H9 (cell line): ENCODE results near the gene FBRSL1. TPM values are rescaled to one million over a fixed set of nuclear protein-coding genes. Genes with fewer than 3 reads are reported as not detected.
A peak's percentile ranks its signal among the peaks of the same experiment; 100 is the strongest.

Source experiments
- DNase-seq: peaks from one replicate; pipeline ENCODE4 v3.0.0-alpha.2; 2017
- H2AFZ ChIP-seq: one replicate; pipeline ENCODE4 v1.6.1; 2013; ENCODE audit warnings: mild to moderate bottlenecking, low read length, control low read depth, moderate library complexity
- H2AK5ac ChIP-seq: 2 replicates; pipeline ENCODE4 v1.6.1; 2013; ENCODE audit warnings: low read length, control low read depth, mixed read lengths; ENCODE audit not compliant: insufficient read length
- H2BK120ac ChIP-seq: one replicate; pipeline ENCODE4 v1.6.1; 2013; ENCODE audit warnings: low read depth, mild to moderate bottlenecking, low read length, control low read depth, inconsistent platforms; ENCODE audit not compliant: poor library complexity, severe bottlenecking
- H2BK12ac ChIP-seq: 2 replicates; pipeline ENCODE4 v1.6.1; 2013; ENCODE audit warnings: low read length, control low read depth, mixed read lengths, low read depth; ENCODE audit not compliant: insufficient read length
- H2BK15ac ChIP-seq: 2 replicates; pipeline ENCODE4 v1.6.1; 2013; ENCODE audit warnings: low read depth, low read length, control low read depth
- H2BK20ac ChIP-seq: one replicate; pipeline ENCODE4 v1.6.1; 2013; ENCODE audit warnings: low read depth, mild to moderate bottlenecking, low read length, control low read depth, inconsistent platforms; ENCODE audit not compliant: poor library complexity, severe bottlenecking
- H2BK5ac ChIP-seq: 2 replicates; pipeline ENCODE4 v1.6.1; 2013; ENCODE audit warnings: low read length, control low read depth, mixed read lengths; ENCODE audit not compliant: insufficient read length
- H3K14ac ChIP-seq: 2 replicates; pipeline ENCODE4 v1.6.1; 2013; ENCODE audit warnings: low read length, control low read depth; ENCODE audit not compliant: insufficient read depth
- H3K18ac ChIP-seq: 2 replicates; pipeline ENCODE4 v1.6.1; 2013; ENCODE audit warnings: low read depth, mild to moderate bottlenecking, mixed read lengths, low read length, control low read depth; ENCODE audit not compliant: insufficient read length
- H3K23ac ChIP-seq: 2 replicates; pipeline ENCODE4 v1.6.1; 2013; ENCODE audit warnings: low read length, control low read depth, mixed read lengths, low read depth; ENCODE audit not compliant: insufficient read length
- H3K23me2 ChIP-seq: 2 replicates; pipeline ENCODE4 v1.6.1; 2013; ENCODE audit warnings: low read depth, mild to moderate bottlenecking, mixed read lengths, low read length, control low read depth; ENCODE audit not compliant: insufficient read length, poor library complexity, severe bottlenecking
- H3K27ac ChIP-seq: 2 replicates; pipeline ENCODE4 v1.5.1; 2013; ENCODE audit warnings: low read length, control low read depth, mixed read lengths, low read depth; ENCODE audit not compliant: insufficient read length
- H3K27me3 ChIP-seq: 2 replicates; pipeline ENCODE4 v1.6.1; 2013; ENCODE audit warnings: low read length, control low read depth, inconsistent platforms; ENCODE audit not compliant: insufficient read depth
- H3K4ac ChIP-seq: 2 replicates; pipeline ENCODE4 v1.6.1; 2013; ENCODE audit warnings: low read depth, mild to moderate bottlenecking, control low read depth, inconsistent platforms, low read length, moderate library complexity
- H3K4me1 ChIP-seq: 2 replicates; pipeline ENCODE4 v1.6.1; 2013; ENCODE audit warnings: low read length, control low read depth, inconsistent platforms; ENCODE audit not compliant: insufficient read depth
- H3K4me2 ChIP-seq: 2 replicates; pipeline ENCODE4 v1.6.1; 2013; ENCODE audit warnings: low read length, control low read depth, mixed read lengths; ENCODE audit not compliant: insufficient read length, insufficient read depth
- H3K56ac ChIP-seq: 2 replicates; pipeline ENCODE4 v1.6.1; 2013; ENCODE audit warnings: low read depth, mild to moderate bottlenecking, mixed read lengths, low read length, control low read depth; ENCODE audit not compliant: insufficient read length
- H3K79me1 ChIP-seq: 2 replicates; pipeline ENCODE4 v1.6.1; 2013; ENCODE audit warnings: low read depth, mild to moderate bottlenecking, moderate library complexity, low read length, control low read depth, inconsistent platforms; ENCODE audit not compliant: insufficient read depth, poor library complexity, severe bottlenecking
- H3K79me2 ChIP-seq: 2 replicates; pipeline ENCODE4 v1.6.1; 2013; ENCODE audit warnings: low read length, control low read depth, inconsistent platforms; ENCODE audit not compliant: insufficient read depth
- H3K9ac ChIP-seq: 2 replicates; pipeline ENCODE4 v1.6.1; 2013; ENCODE audit warnings: low read length, control low read depth, mixed read lengths; ENCODE audit not compliant: insufficient read length; ENCODE audit errors: extremely low read depth
- H3K9me3 ChIP-seq: one replicate; pipeline ENCODE4 v1.6.1; 2013; ENCODE audit warnings: low read depth, low read length, inconsistent platforms; ENCODE audit not compliant: control insufficient read depth
- H3T11ph ChIP-seq: one replicate; pipeline ENCODE4 v1.6.1; 2013; ENCODE audit warnings: mild to moderate bottlenecking, low read length, control low read depth, inconsistent platforms
- H4K20me1 ChIP-seq: one replicate; pipeline ENCODE4 v1.6.1; 2013; ENCODE audit not compliant: control insufficient read depth, insufficient read length, insufficient read depth
- H4K5ac ChIP-seq: 2 replicates; pipeline ENCODE4 v1.6.1; 2013; ENCODE audit warnings: low read depth, mild to moderate bottlenecking, mixed read lengths, low read length, control low read depth; ENCODE audit not compliant: insufficient read length
- H4K8ac ChIP-seq: replicated peaks from 2 replicates; pipeline ENCODE4 v1.6.1; 2013; ENCODE audit warnings: low read length, control low read depth, mixed read lengths, low read depth; ENCODE audit not compliant: insufficient read length
- H4K91ac ChIP-seq: 2 replicates; pipeline ENCODE4 v1.6.1; 2013; ENCODE audit warnings: low read depth, mild to moderate bottlenecking, moderate library complexity, mixed read lengths, low read length, control low read depth; ENCODE audit not compliant: insufficient read length
- H3K27ac Mint-ChIP-seq, 3 experiments: 2 replicates in 2 of 3; 3 replicates in 1 of 3; pipeline ENCODE4 v1.8.0; 2020 to 2021; ENCODE audit warnings: mixed read lengths in 3 of 3, mild to moderate bottlenecking in 1 of 3, moderate library complexity in 1 of 3
- H3K27me3 Mint-ChIP-seq: 2 replicates; pipeline ENCODE4 v1.8.0; 2021; ENCODE audit warnings: low read depth, mild to moderate bottlenecking, moderate library complexity, mixed read lengths
- H3K36me3 Mint-ChIP-seq, 3 experiments: 2 replicates in 2 of 3; 3 replicates in 1 of 3; pipeline ENCODE4 v1.8.0; 2020 to 2021; ENCODE audit warnings: low read depth in 3 of 3, mixed read lengths in 3 of 3; ENCODE audit not compliant: insufficient read depth in 1 of 3
- H3K4me1 Mint-ChIP-seq, 2 experiments: 2 replicates each; pipeline ENCODE4 v1.8.0; 2020; ENCODE audit warnings: mixed read lengths in 2 of 2
- H3K4me3 Mint-ChIP-seq, 2 experiments: 2 replicates in 1 of 2; 3 replicates in 1 of 2; pipeline ENCODE4 v1.8.0; 2020 to 2021; ENCODE audit warnings: mild to moderate bottlenecking in 2 of 2, mixed read lengths in 2 of 2, moderate library complexity in 1 of 2
- H3K9me3 Mint-ChIP-seq, 2 experiments: 2 replicates in 1 of 2; 3 replicates in 1 of 2; pipeline ENCODE4 v1.8.0; 2020; ENCODE audit warnings: mild to moderate bottlenecking in 2 of 2, mixed read lengths in 2 of 2, moderate library complexity in 1 of 2
- CTCF ChIP-seq: fragments of 200-600 bp; sonication (generic); conservative IDR thresholded peaks from 3 replicates; pipeline ENCODE4 v1.8.0; 2021; ENCODE audit warnings: antibody characterized with exemption, mild to moderate bottlenecking
- WGBS: extraction: QIAGEN DNeasy Blood & Tissue Kit; methylation state at CpG from one replicate; pipeline ENCODE4 v1.1.7; 2013; ENCODE audit warnings: missing lambda C conversion rate, low lambda C conversion rate, mixed read lengths; ENCODE audit not compliant: insufficient read length; ENCODE audit errors: extremely low coverage; 5-methylcytosine and 5-hydroxymethylcytosine counted together
- total RNA-seq: library from RNA; stranded (reverse); gene quantifications from 2 replicates; pipeline ENCODE4 v1.2.1, GENCODE V29; 2021

Gene FBRSL1
- total RNA-seq, 1 experiment from 2014 or later, result 90.8 TPM

DNA sequence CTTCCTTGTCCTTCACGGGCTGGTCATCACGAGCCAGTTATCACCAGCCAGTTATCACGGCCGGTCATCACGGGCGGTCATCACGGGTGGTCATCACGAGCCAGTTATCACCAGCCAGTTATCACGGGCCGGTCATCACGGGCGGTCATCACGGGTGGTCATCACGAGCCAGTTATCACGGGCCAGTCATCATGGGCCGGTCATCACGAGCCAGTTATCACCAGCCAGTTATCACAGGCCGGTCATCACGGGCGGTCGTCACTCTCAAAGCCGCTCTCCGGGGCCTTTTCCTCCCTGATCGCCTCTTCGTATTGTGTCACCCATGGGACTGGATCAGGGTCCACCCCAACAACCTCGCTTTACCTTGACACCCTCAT, 13.9 kb upstream of the FBRSL1 start:
- Histone ChIP-seq H2AFZ (no peak overlapping the region), H2BK15ac (no peak overlapping the region), H3K56ac (no peak overlapping the region), H3K4me1 (no peaks in the 10 kb centered on the region; the same call in 1 of the 2 replicates), H3K79me2 (no peaks in the 10 kb centered on the region), H2BK120ac (no peak overlapping the region), H3K23ac (no peak overlapping the region), H4K20me1 (peaks cover 3% of the 10 kb centered on the region), H2BK12ac (no peak overlapping the region), H3K4me2 (no peak overlapping the region), H4K8ac (no peak overlapping the region), H3K79me1 (no peaks in the 10 kb centered on the region), H3K23me2 (no peaks in the 10 kb centered on the region), H3K27ac (no peak overlapping the region), H3T11ph (no peak overlapping the region), H4K5ac (no peak overlapping the region), H2AK5ac (no peak overlapping the region), H3K27me3 (no peaks in the 10 kb centered on the region; the same call in 1 of the 2 replicates), H3K18ac (no peak overlapping the region), H4K91ac (no peak overlapping the region), H2BK20ac (no peak overlapping the region), H3K9ac (no peak overlapping the region), H2BK5ac (no peak overlapping the region), H3K9me3 (no peaks in the 10 kb centered on the region), H3K4ac (no peak overlapping the region), H3K14ac (no peak overlapping the region)
- H3K36me3 Mint-ChIP-seq, result peaks cover 0 to 6% (median 4%) of the 10 kb centered on the region in 3 experiments; a peak in 5 of 7 replicates
- DNase-seq, result no peak
- H3K4me1 Mint-ChIP-seq, result peaks cover 0 to 2% of the 10 kb centered on the region in 2 experiments; a peak in 2 of 4 replicates
- no peak for TF ChIP-seq CTCF
- WGBS, result no CpG with 5 or more reads among the region's 26 CpGs
- peak overlapping the region in 1 of 2 experiments; percentile 35; a peak in 2 of 5 replicates for H3K4me3 Mint-ChIP-seq
- peaks cover 10 to 12% of the 10 kb centered on the region in 2 experiments for H3K9me3 Mint-ChIP-seq
- H3K27me3 Mint-ChIP-seq, result peaks cover 73% of the 10 kb centered on the region
- H3K27ac Mint-ChIP-seq, result peak overlapping the region in 1 of 3 experiments; percentile 83; a peak in 1 of 7 replicates
